Measurements from ENCODE around the gene ZMYM2.

GRCh38 chr13:20016649-20017364, 58.3 kb downstream of the ZMYM2 start:
- TF ChIP-seq EZH2 (IDR thresholded peaks at IDR 0.05; ENCODE audit: borderline replicate concordance, low read depth, low read length, severe bottlenecking) (no peak), CTCF (IDR thresholded peaks at IDR 0.05; ENCODE audit: borderline replicate concordance, extremely low read depth, low read length, poor library complexity, severe bottlenecking) (no peak)
